ENCODE results near the gene P2RY2. TPM values are rescaled to one million over a fixed set of nuclear protein-coding genes. Genes with fewer than 3 reads are reported as not detected.

P2RY2 gene
- total RNA-seq, 2 experiments from 2014 or later: not detected

- no peak for TF ChIP-seq CTCF (IDR thresholded peaks at IDR 0.05)
- intact Hi-C loops (cut with DNase I, micrococcal nuclease): no loop called here
- H3K36me3 ChIP-seq (ENCODE audit: insufficient read depth, low read length): no peaks in the 10 kb centered on the region
- H3K27me3 Mint-ChIP-seq: peaks cover 5% of the 10 kb centered on the region
- ChIA-PET POLR2A (no interaction called here), CTCF (no interaction called here)
- H3K4me3 ChIP-seq (ENCODE audit: low read length): no peak overlapping the region
- no peaks in the 10 kb centered on the region for H3K27me3 ChIP-seq (ENCODE audit: control insufficient read depth in 1 of 2, insufficient read depth in 2 of 2, low read length in 2 of 2)
- H3K27ac Mint-ChIP-seq: no peak overlapping the region
- no peak for ATAC-seq (ENCODE audit: poor library complexity)
- no peaks in the 10 kb centered on the region for H3K9me3 Mint-ChIP-seq
- peak in 2 of 14 experiments; percentile 35 to 42 for DNase-seq
- H3K9me3 ChIP-seq (ENCODE audit: control insufficient read depth in 1 of 2, insufficient read depth in 1 of 2, low read length in 2 of 2): no peaks in the 10 kb centered on the region
- no peaks in the 10 kb centered on the region for H3K4me1 Mint-ChIP-seq (ENCODE audit: low read depth)
- peaks cover 12% of the 10 kb centered on the region for H3K4me1 ChIP-seq (ENCODE audit: insufficient read depth, low read length)
- H3K27ac ChIP-seq (ENCODE audit: low read depth in 1 of 2, low read length in 2 of 2): no peak overlapping the region
- no peak overlapping the region for H3K4me3 Mint-ChIP-seq
- H3K36me3 Mint-ChIP-seq (ENCODE audit: low read depth): no peaks in the 10 kb centered on the region
Observed at GRCh38 chr11:73283276-73284000, 65.4 kb downstream of the P2RY2 start.

GRCh38 chr11:73284106-73284505 is 66.0 kb downstream of the P2RY2 start:
- H3K27me3 Mint-ChIP-seq: peaks cover 5% of the 10 kb centered on the region
- Histone ChIP-seq H3K4me3 (ENCODE audit: low read length) (no peak overlapping the region), H3K27me3 (ENCODE audit: control insufficient read depth in 1 of 2, insufficient read depth in 2 of 2, low read length in 2 of 2) (no peaks in the 10 kb centered on the region), H3K4me1 (ENCODE audit: insufficient read depth, low read length) (peaks cover 18% of the 10 kb centered on the region), H3K36me3 (ENCODE audit: insufficient read depth, low read length) (no peaks in the 10 kb centered on the region), H3K27ac (ENCODE audit: low read depth in 1 of 2, low read length in 2 of 2) (no peak overlapping the region), H3K9me3 (ENCODE audit: control insufficient read depth in 1 of 2, insufficient read depth in 1 of 2, low read length in 2 of 2) (no peaks in the 10 kb centered on the region)
- H3K27ac Mint-ChIP-seq: no peak overlapping the region
- peaks cover 4% of the 10 kb centered on the region for H3K4me1 Mint-ChIP-seq (ENCODE audit: low read depth)
- intact Hi-C loops (cut with DNase I, micrococcal nuclease): no loop called here
- ChIA-PET POLR2A (no interaction called here), CTCF (no interaction called here)
- DNase-seq (no peak), ATAC-seq (ENCODE audit: poor library complexity) (no peak)
- H3K4me3 Mint-ChIP-seq: no peak overlapping the region
- no peaks in the 10 kb centered on the region for H3K9me3 Mint-ChIP-seq
- H3K36me3 Mint-ChIP-seq (ENCODE audit: low read depth): no peaks in the 10 kb centered on the region
- TF ChIP-seq CTCF (IDR thresholded peaks at IDR 0.05): no peak

GRCh38 chr11:73285721-73286120 is 67.6 kb downstream of the P2RY2 start:
- Mint-ChIP-seq H3K4me3 (no peak overlapping the region), H3K36me3 (ENCODE audit: low read depth) (no peaks in the 10 kb centered on the region), H3K4me1 (ENCODE audit: low read depth) (peaks cover 5% of the 10 kb centered on the region), H3K27ac (no peak overlapping the region), H3K27me3 (peaks cover 5% of the 10 kb centered on the region), H3K9me3 (no peaks in the 10 kb centered on the region)
- ChIA-PET CTCF (no interaction called here), POLR2A (no interaction called here)
- Histone ChIP-seq H3K9me3 (ENCODE audit: control insufficient read depth in 1 of 2, insufficient read depth in 1 of 2, low read length in 2 of 2) (no peaks in the 10 kb centered on the region), H3K4me3 (ENCODE audit: low read length) (no peak overlapping the region), H3K36me3 (ENCODE audit: insufficient read depth, low read length) (no peaks in the 10 kb centered on the region), H3K27ac (ENCODE audit: low read depth in 1 of 2, low read length in 2 of 2) (no peak overlapping the region), H3K27me3 (ENCODE audit: control insufficient read depth in 1 of 2, insufficient read depth in 2 of 2, low read length in 2 of 2) (no peaks in the 10 kb centered on the region), H3K4me1 (ENCODE audit: insufficient read depth, low read length) (peaks cover 24% of the 10 kb centered on the region)
- DNase-seq (no peak), ATAC-seq (ENCODE audit: poor library complexity) (no peak)
- intact Hi-C loops (cut with DNase I, micrococcal nuclease): no loop called here
- no peak for TF ChIP-seq CTCF (IDR thresholded peaks at IDR 0.05)

Other genes starting within 250 kb of the P2RY2 start
- gene FCHSD2, start 76.0 kb upstream of the P2RY2 start, total RNA-seq: 10 to 100 TPM; 48.6 to 50.7 TPM
- not detected for gene P2RY6, start 54.1 kb downstream of the P2RY2 start, total RNA-seq
- not detected for gene ARHGEF17, start 90.0 kb downstream of the P2RY2 start, total RNA-seq
- gene RELT, start 158.1 kb downstream of the P2RY2 start, total RNA-seq: 100 to 1,000 TPM; 107 to 114 TPM